Measurements from ENCODE around the gene JMJD6.
A peak's percentile ranks its signal among the peaks of the same experiment; 100 is the strongest.

The JMJD6 gene

GRCh38 chr17:76678330-76678729 is 48.1 kb downstream of the JMJD6 start:
- peak; percentile 21 for DNase-seq

DNA sequence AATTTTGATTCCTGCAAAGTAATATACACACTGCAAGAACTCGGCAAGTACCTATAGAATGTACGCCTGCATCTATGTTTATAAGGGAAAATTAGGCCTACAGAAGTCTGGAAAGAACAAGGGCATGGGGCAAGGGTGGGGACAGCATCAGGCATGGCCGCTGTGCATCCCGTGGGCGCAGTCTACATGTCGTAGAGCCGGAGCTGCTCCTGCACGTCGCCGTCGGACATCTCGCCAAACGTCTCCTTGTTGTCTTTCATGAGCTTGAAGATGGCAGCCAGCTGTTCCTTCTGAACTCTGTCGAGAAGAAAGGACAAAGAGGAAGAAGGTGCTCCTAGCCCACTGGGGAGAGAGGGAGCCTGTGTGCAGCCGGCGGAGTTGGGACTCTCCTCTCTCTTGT is 49.0 kb downstream of the JMJD6 start:
- DNase-seq, result no peak

- no peak for DNase-seq
These were observed 49.8 kb downstream of the JMJD6 start for GRCh38 chr17:76676629-76677028.

GRCh38 chr17:76675648-76676047 is 50.8 kb downstream of the JMJD6 start:
- no peak for DNase-seq

- DNase-seq, result no peak
These were observed 51.8 kb downstream of the JMJD6 start for GRCh38 chr17:76674600-76674999.

GRCh38 chr17:76673729-76674128 is 52.7 kb downstream of the JMJD6 start:
- no peak for DNase-seq

- DNase-seq, result no peak
These were observed 53.5 kb downstream of the JMJD6 start for GRCh38 chr17:76672892-76673291.

- no peak for DNase-seq
These were observed 54.0 kb downstream of the JMJD6 start for GRCh38 chr17:76672270-76672851.

DNA sequence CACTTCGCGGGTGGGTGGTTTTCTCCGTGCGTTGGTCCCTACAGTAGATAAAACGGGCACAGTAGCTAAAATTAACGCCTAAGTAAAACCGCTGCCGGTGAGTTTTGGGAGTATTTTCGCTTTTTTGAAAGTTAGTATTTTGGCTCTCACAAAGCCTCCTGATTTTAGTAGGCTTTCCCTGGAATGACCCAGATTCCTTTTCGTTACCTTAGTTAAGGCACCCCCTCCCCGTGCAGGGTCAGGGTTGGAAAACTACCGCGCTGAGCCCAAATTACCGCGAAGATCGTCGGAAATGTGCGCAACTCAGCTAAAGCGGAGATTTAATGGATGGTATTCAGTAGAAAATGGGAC is 54.5 kb downstream of the JMJD6 start:
- DNase-seq, result no peak

- DNase-seq, result peak; percentile 99
These were observed 55.1 kb downstream of the JMJD6 start for GRCh38 chr17:76671123-76671911.

DNA sequence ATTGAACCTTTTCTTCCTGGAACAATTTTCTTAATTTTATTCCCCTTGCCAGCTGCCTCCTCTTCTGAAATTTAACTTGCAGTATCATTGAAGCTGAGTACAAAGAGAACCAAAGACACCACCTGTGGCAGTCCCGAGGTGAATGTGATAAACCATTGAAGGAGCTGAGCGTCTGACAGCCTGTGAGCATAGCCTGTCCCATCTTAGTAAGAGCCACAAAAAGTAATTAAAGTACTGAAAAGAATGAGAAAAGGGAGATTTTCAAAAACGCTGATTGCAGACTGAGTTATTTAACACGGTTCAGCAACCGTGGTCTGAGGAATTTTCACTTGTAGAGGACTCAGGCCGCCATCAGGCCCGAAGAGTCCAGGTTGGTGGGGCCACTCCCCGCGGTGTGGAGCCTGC is 55.7 kb downstream of the JMJD6 start:
- no peak for DNase-seq

- no peak for DNase-seq
These were observed 56.2 kb downstream of the JMJD6 start for GRCh38 chr17:76670020-76670717.

All from central memory CD4-positive, alpha-beta T cell (primary cell).